Kidney epithelial cell (primary cell): ENCODE results near the gene BLOC1S6. TPM values are rescaled to one million over a fixed set of nuclear protein-coding genes. Genes with fewer than 3 reads are reported as not detected.
A peak's percentile ranks its signal among the peaks of the same experiment; 100 is the strongest.
"Not testable (repeated sequence)": the region's sequence is repeated elsewhere in the genome, so short reads cannot be mapped to it uniquely, and the experiment has no call there.

ENCODE experiments used
- DNase-seq: peaks from one replicate; pipeline ENCODE4 v3.0.0-alpha.2; 2010; ENCODE audit warnings: low read depth
- H3K27me3 ChIP-seq: 2 replicates; pipeline ENCODE4 v1.6.0; 2011; ENCODE audit warnings: low read length; ENCODE audit not compliant: control insufficient read depth, insufficient read depth
- H3K36me3 ChIP-seq: 2 replicates; pipeline ENCODE4 v1.5.1; 2011; ENCODE audit warnings: low read length; ENCODE audit not compliant: control insufficient read depth, insufficient read depth
- H3K4me3 ChIP-seq: 2 replicates; pipeline ENCODE4 v1.5.1; 2011; ENCODE audit warnings: low read depth, mild to moderate bottlenecking, control low read depth, low read length
- CTCF ChIP-seq: IDR thresholded peaks from 2 replicates; pipeline ENCODE4 v1.5.1; 2011; ENCODE audit warnings: mild to moderate bottlenecking, moderate library complexity, low read length, control low read depth, inconsistent platforms; ENCODE audit not compliant: insufficient read depth, poor library complexity, severe bottlenecking
- total RNA-seq: library from RNA; depleted of rRNA; stranded (reverse); fragments of >200 nt; gene quantifications from 2 replicates; pipeline ENCODE4 v1.2.3, GENCODE V29; 2015

Gene BLOC1S6
- total RNA-seq, 1 donor from 2014 or later: 71.4 TPM

DNA sequence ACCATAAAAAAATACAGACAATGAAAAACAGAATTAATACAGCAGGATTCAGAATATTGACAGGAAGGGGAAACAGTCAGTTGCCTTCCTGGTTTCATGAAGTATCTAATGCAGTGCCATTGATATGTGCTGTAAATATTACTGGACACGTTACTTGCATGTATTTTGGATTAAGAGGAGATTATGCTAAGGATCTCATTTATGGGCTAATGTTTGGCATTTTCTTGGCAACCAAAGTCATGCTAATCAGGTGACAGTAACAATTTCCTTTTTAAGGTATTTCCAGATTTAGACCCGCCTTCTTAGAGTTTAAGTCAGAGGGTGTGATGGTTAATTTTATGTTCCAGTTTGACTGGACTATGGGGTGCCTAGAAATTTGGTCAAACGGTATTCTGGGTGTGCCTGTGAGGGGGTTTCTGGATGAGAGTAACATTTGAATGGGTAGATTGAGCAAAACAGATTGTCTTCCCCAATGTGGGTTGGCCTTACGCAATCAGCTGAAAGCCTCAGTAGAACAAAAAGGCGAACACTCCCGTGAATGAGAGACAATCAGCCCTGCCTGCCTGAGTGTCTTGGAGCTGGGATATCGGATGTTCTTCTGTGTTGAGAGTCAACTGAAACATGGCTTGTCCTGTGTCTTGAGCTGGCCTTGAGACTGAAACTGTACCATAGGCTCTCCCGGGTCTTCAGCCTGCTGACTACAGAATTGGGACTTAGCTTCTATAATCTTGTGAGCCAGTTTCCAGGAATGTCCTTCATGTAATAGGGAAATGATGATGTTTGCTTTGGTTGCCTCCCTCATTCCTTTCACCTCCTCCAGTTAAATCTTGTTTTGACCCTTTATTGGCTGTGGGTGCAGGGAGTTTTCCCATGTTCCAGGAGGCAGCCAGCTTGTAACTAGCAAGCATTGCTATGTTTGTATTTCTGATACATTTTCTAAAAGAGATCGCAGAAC is 58.1 kb downstream of the BLOC1S6 start:
- no peak for TF ChIP-seq CTCF
- Histone ChIP-seq H3K36me3 (no peaks in the 10 kb centered on the region), H3K27me3 (no peaks in the 10 kb centered on the region), H3K4me3 (no peak overlapping the region)
- DNase-seq: no peak

- no peak for TF ChIP-seq CTCF
- Histone ChIP-seq H3K27me3 (no peaks in the 10 kb centered on the region), H3K4me3 (no peak overlapping the region), H3K36me3 (no peaks in the 10 kb centered on the region)
- no peak for DNase-seq
Observed at GRCh38 chr15:45646220-45646619, 59.0 kb downstream of the BLOC1S6 start.

GRCh38 chr15:45647828-45648227 is 60.6 kb downstream of the BLOC1S6 start:
- TF ChIP-seq CTCF: no peak
- Histone ChIP-seq H3K27me3 (no peaks in the 10 kb centered on the region), H3K36me3 (no peaks in the 10 kb centered on the region), H3K4me3 (no peak overlapping the region)
- DNase-seq: no peak

GRCh38 chr15:45648521-45649200 is 61.5 kb downstream of the BLOC1S6 start:
- TF ChIP-seq CTCF: no peak
- Histone ChIP-seq H3K4me3 (no peak overlapping the region), H3K27me3 (no peaks in the 10 kb centered on the region), H3K36me3 (no peaks in the 10 kb centered on the region)
- DNase-seq: peak; percentile 87

GRCh38 chr15:45650007-45650406 is 62.8 kb downstream of the BLOC1S6 start:
- not testable (repeated sequence) for H3K36me3 ChIP-seq, DNase-seq

DNA sequence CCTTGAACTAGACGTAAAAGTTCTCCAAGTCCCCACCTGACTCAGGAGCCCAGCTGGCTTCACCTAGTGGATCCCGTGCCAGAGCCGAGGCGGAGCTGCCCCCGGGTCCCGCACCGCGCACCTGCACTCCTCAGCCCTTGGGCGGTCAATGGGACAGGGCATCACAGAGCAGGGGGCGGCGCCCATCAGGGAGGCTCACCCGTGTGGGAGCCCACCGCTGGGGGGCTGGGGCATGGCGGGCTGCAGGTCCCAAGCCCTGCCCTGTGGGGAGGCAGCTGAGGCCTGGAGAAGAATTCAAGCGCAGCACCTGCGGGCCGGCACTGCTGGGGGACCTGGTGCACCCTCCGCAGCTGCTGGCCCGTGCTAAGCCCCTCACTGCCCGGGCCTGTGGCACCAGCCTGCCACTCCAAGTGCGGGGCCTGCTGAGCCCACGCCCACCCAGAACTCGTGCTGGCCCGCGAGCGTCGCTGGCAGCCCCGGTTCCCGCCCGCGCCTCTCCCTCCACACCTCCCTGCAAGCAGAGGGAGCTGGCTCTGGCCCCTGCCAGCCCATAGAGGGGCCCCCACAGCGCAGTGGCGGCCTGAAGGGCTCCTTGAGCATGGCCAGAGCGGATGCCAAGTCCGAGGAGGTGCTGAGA is 63.8 kb downstream of the BLOC1S6 start:
- Histone ChIP-seq H3K27me3 (no peaks in the 10 kb centered on the region), H3K36me3 (no peaks in the 10 kb centered on the region), H3K4me3 (no peak overlapping the region)
- TF ChIP-seq CTCF: no peak
- DNase-seq: no peak

More at GRCh38 chr15:45650007-45650406, 62.8 kb downstream of the BLOC1S6 start:
- not testable (repeated sequence) for H3K27me3 ChIP-seq, H3K4me3 ChIP-seq
